ENCODE measurements around the gene RBX1.

Gene RBX1

GRCh38 chr22:40919446-40919845, 31.7 kb upstream of the RBX1 start:
- Histone ChIP-seq H3K4me2 (no peak overlapping the region), H3K4me3 (IDR thresholded peaks at IDR 0.05; ENCODE audit: insufficient read depth, low read depth, low read length) (no peak overlapping the region), H2AFZ (ENCODE audit: low read depth) (no peak overlapping the region), H4K20me1 (ENCODE audit: insufficient read depth) (no peaks in the 10 kb centered on the region), H3K9ac (no peak overlapping the region), H3K27ac (no peak overlapping the region), H3K27me3 (ENCODE audit: insufficient read depth, low read depth) (no peaks in the 10 kb centered on the region), H3K4me1 (ENCODE audit: low read depth, poor library complexity, severe bottlenecking) (peaks cover 4% of the 10 kb centered on the region), H3K79me2 (ENCODE audit: insufficient read depth, low read depth) (no peaks in the 10 kb centered on the region), H3K36me3 (ENCODE audit: insufficient read depth) (no peaks in the 10 kb centered on the region; the same call in 1 of the 2 replicates)
- TF ChIP-seq CTCF (conservative IDR thresholded peaks at IDR 0.05; ENCODE audit: low read depth, low read length) = no peak

GRCh38 chr22:40920526-40920925, 30.7 kb upstream of the RBX1 start:
- Histone ChIP-seq H3K4me2 (no peak overlapping the region), H2AFZ (ENCODE audit: low read depth) (no peak overlapping the region), H3K27me3 (ENCODE audit: insufficient read depth, low read depth) (no peaks in the 10 kb centered on the region), H4K20me1 (ENCODE audit: insufficient read depth) (no peaks in the 10 kb centered on the region), H3K36me3 (ENCODE audit: insufficient read depth) (no peaks in the 10 kb centered on the region; the same call in 1 of the 2 replicates), H3K4me1 (ENCODE audit: low read depth, poor library complexity, severe bottlenecking) (peaks cover 4% of the 10 kb centered on the region), H3K9ac (no peak overlapping the region), H3K79me2 (ENCODE audit: insufficient read depth, low read depth) (no peaks in the 10 kb centered on the region), H3K4me3 (IDR thresholded peaks at IDR 0.05; ENCODE audit: insufficient read depth, low read depth, low read length) (no peak overlapping the region), H3K27ac (no peak overlapping the region)
- no peak for TF ChIP-seq CTCF (conservative IDR thresholded peaks at IDR 0.05; ENCODE audit: low read depth, low read length)

GRCh38 chr22:40922484-40923303, 28.5 kb upstream of the RBX1 start:
- peak; percentile 72 for TF ChIP-seq CTCF (conservative IDR thresholded peaks at IDR 0.05; ENCODE audit: low read depth, low read length)
- peaks cover 4% of the 10 kb centered on the region for H3K4me1 ChIP-seq (ENCODE audit: low read depth, poor library complexity, severe bottlenecking)
- H3K36me3 ChIP-seq (ENCODE audit: insufficient read depth) = no peaks in the 10 kb centered on the region; the same call in 1 of the 2 replicates
- no peak overlapping the region for H3K4me3 ChIP-seq (IDR thresholded peaks at IDR 0.05; ENCODE audit: insufficient read depth, low read depth, low read length)
- H3K9ac ChIP-seq = no peak overlapping the region
- H3K27me3 ChIP-seq (ENCODE audit: insufficient read depth, low read depth) = no peaks in the 10 kb centered on the region
- H2AFZ ChIP-seq (ENCODE audit: low read depth) = no peak overlapping the region
- H3K4me2 ChIP-seq = no peak overlapping the region
- H3K79me2 ChIP-seq (ENCODE audit: insufficient read depth, low read depth) = no peaks in the 10 kb centered on the region
- H4K20me1 ChIP-seq (ENCODE audit: insufficient read depth) = no peaks in the 10 kb centered on the region
- no peak overlapping the region for H3K27ac ChIP-seq

GRCh38 chr22:40928657-40929056, 22.5 kb upstream of the RBX1 start:
- no peaks in the 10 kb centered on the region; the same call in 1 of the 2 replicates for H3K36me3 ChIP-seq (ENCODE audit: insufficient read depth)
- H2AFZ ChIP-seq (ENCODE audit: low read depth) = no peak overlapping the region
- H4K20me1 ChIP-seq (ENCODE audit: insufficient read depth) = no peaks in the 10 kb centered on the region
- H3K4me3 ChIP-seq (IDR thresholded peaks at IDR 0.05; ENCODE audit: insufficient read depth, low read depth, low read length) = no peak overlapping the region
- no peak overlapping the region for H3K27ac ChIP-seq
- no peaks in the 10 kb centered on the region for H3K4me1 ChIP-seq (ENCODE audit: low read depth, poor library complexity, severe bottlenecking)
- no peak overlapping the region for H3K9ac ChIP-seq
- no peaks in the 10 kb centered on the region for H3K79me2 ChIP-seq (ENCODE audit: insufficient read depth, low read depth)
- no peaks in the 10 kb centered on the region for H3K27me3 ChIP-seq (ENCODE audit: insufficient read depth, low read depth)
- no peak overlapping the region for H3K4me2 ChIP-seq
- no peak for TF ChIP-seq CTCF (conservative IDR thresholded peaks at IDR 0.05; ENCODE audit: low read depth, low read length)
